Stimulated activated CD8-positive, alpha-beta memory T cell treated with anti-CD3 and anti-CD28 coated beads, Interleukin-7, amount 100 ng/mL, for 48 hours (primary cell): ENCODE measurements around the gene TXNDC11.

Experiments
- DNase-seq, 2 donors: peaks; one replicate each; pipeline ENCODE4 v3.0.0-alpha.2; 2020; ENCODE audit warnings: low read depth in 1 of 2; ENCODE audit errors: extremely low read depth in 1 of 2

The TXNDC11 gene

GRCh38 chr16:11675561-11676511 lies 66.8 kb downstream of the TXNDC11 start:
- peak in 1 of 2 donors; percentile 25 for DNase-seq

- no peak for DNase-seq
These were observed 67.7 kb downstream of the TXNDC11 start for GRCh38 chr16:11674818-11675560.

GRCh38 chr16:11674001-11674817 lies 68.4 kb downstream of the TXNDC11 start:
- DNase-seq: no peak

GRCh38 chr16:11673091-11674000 lies 69.3 kb downstream of the TXNDC11 start:
- no peak for DNase-seq

- no peak for DNase-seq
These were observed 70.2 kb downstream of the TXNDC11 start for GRCh38 chr16:11672206-11673090.

GRCh38 chr16:11671676-11672075 lies 71.0 kb downstream of the TXNDC11 start:
- DNase-seq: no peak

GRCh38 chr16:11671271-11671670 lies 71.4 kb downstream of the TXNDC11 start:
- no peak for DNase-seq

- peak in 1 of 2 donors; percentile 20 for DNase-seq
These were observed 72.2 kb downstream of the TXNDC11 start for GRCh38 chr16:11670171-11671131.

- no peak for DNase-seq
These were observed 73.1 kb downstream of the TXNDC11 start for GRCh38 chr16:11669380-11670146.

- DNase-seq: no peak
These were observed 73.9 kb downstream of the TXNDC11 start for GRCh38 chr16:11668623-11669379.

GRCh38 chr16:11667824-11668622 lies 74.6 kb downstream of the TXNDC11 start, which contains the start of gene SNN:
Gene SNN (plus strand): TSS chr16:11668455. CDS start chr16:11676060, 7,605 bp downstream.
- peak; percentile 66 to 75 for DNase-seq

- DNase-seq: no peak
These were observed 75.3 kb downstream of the TXNDC11 start for GRCh38 chr16:11667221-11667823.

- no peak for DNase-seq
These were observed 76.3 kb downstream of the TXNDC11 start for GRCh38 chr16:11666103-11667055.

GRCh38 chr16:11665071-11665491 lies 77.6 kb downstream of the TXNDC11 start:
- DNase-seq: no peak
